Thyroid gland (tissue), 4 donors: Measurements from ENCODE around the gene RO60.

Source experiments
- CTCF ChIP-seq, 6 experiments: fragments of 200-600 bp in 3 of 6; fragments of 450-650 bp in 3 of 6; sonication (generic) in 3 of 6; IDR thresholded peaks; one replicate each; pipeline ENCODE4 v1.5.1; 2016 to 2019; ENCODE audit warnings: antibody characterized with exemption in 6 of 6, mild to moderate bottlenecking in 2 of 6, inconsistent platforms in 1 of 6, moderate library complexity in 1 of 6
- POLR2A ChIP-seq, 2 donors: fragments of 450-650 bp; IDR thresholded peaks; one replicate each; pipeline ENCODE4 v1.6.1; 2017; ENCODE audit warnings: antibody characterized with exemption in 2 of 2, mild to moderate bottlenecking in 2 of 2, moderate library complexity in 1 of 2

- TF ChIP-seq CTCF (IDR thresholded peaks at IDR 0.05) (no peak), POLR2A (IDR thresholded peaks at IDR 0.05) (no peak)
Measured at GRCh38 chr1:193083365-193084088, 24.1 kb downstream of the RO60 start.
